Thyroid gland (tissue), 4 donors: ENCODE data around the gene ENTPD8. TPM values are rescaled to one million over a fixed set of nuclear protein-coding genes. Genes with fewer than 3 reads are reported as not detected.

Experiments
- DNase-seq, 2 donors: peaks; one replicate each; pipeline ENCODE4 v3.0.0-alpha.2; 2019
- H3K27ac ChIP-seq, 3 donors: fragments of 200-600 bp; sonication (generic); 1 replicate in 2 of 3; 2 replicates in 1 of 3; pipeline ENCODE4 v1.5.1; 2016 to 2019; ENCODE audit warnings: mild to moderate bottlenecking in 1 of 3, moderate library complexity in 1 of 3
- H3K27me3 ChIP-seq: fragments of 200-600 bp; sonication (generic); one replicate; pipeline ENCODE4 v1.5.1; 2019
- H3K36me3 ChIP-seq, 2 donors: fragments of 200-600 bp; sonication (generic); one replicate each; pipeline ENCODE4 v1.5.1; 2016 to 2019
- H3K4me1 ChIP-seq, 2 donors: fragments of 200-600 bp; sonication (generic); one replicate each; pipeline ENCODE4 v1.5.1; 2017 to 2019
- H3K4me3 ChIP-seq, 3 donors: fragments of 200-600 bp; sonication (generic); replicated peaks in 1 of 3; 1 replicate in 2 of 3; 2 replicates in 1 of 3; pipeline ENCODE4 v1.5.1; 2016; ENCODE audit warnings: mild to moderate bottlenecking in 1 of 3
- H3K9me3 ChIP-seq: fragments of 200-600 bp; sonication (generic); one replicate; pipeline ENCODE4 v1.5.1; 2017
- CTCF ChIP-seq, 6 experiments: fragments of 200-600 bp in 3 of 6; fragments of 450-650 bp in 3 of 6; sonication (generic) in 3 of 6; IDR thresholded peaks; one replicate each; pipeline ENCODE4 v1.5.1; 2016 to 2019; ENCODE audit warnings: antibody characterized with exemption in 6 of 6, mild to moderate bottlenecking in 2 of 6, inconsistent platforms in 1 of 6, moderate library complexity in 1 of 6
- POLR2A ChIP-seq, 2 donors: fragments of 450-650 bp; IDR thresholded peaks; one replicate each; pipeline ENCODE4 v1.6.1; 2017; ENCODE audit warnings: antibody characterized with exemption in 2 of 2, mild to moderate bottlenecking in 2 of 2, moderate library complexity in 1 of 2
- WGBS, 2 donors: methylation state at CpG; one replicate each; pipeline ENCODE4 v1.1.5; 2017; 5-methylcytosine and 5-hydroxymethylcytosine counted together
- intact Hi-C: fragments of 100-400 bp; cut with DNase I; formaldehyde crosslinking; loops from one replicate; pipeline ENCODE4 v1.15.1; 2023
- total RNA-seq, 4 donors: library from RNA; depleted of rRNA; stranded (reverse); fragments of >200 nt; gene quantifications; one replicate each; pipeline ENCODE4 v1.2.3, GENCODE V29; 2016

The ENTPD8 gene
- total RNA-seq, 4 donors from 2014 or later = 0.29 to 0.78 TPM; not detected in 2

GRCh38 chr9:137428311-137428630 lies 12.9 kb downstream of the ENTPD8 start:
- no peak overlapping the region for H3K4me3 ChIP-seq
- H3K27ac ChIP-seq = no peak overlapping the region
- intact Hi-C loops = no loop called here
- TF ChIP-seq CTCF (IDR thresholded peaks at IDR 0.05) (no peak), POLR2A (IDR thresholded peaks at IDR 0.05) (no peak)
- H3K9me3 ChIP-seq = no peaks in the 10 kb centered on the region
- H3K27me3 ChIP-seq = no peaks in the 10 kb centered on the region
- WGBS, 2 donors = 80 to 93% methylated on average over 3 to 5 of the region's 6 CpGs
- peaks cover 0 to 8% of the 10 kb centered on the region in 2 donors for H3K4me1 ChIP-seq
- no peak for DNase-seq
- H3K36me3 ChIP-seq = no peaks in the 10 kb centered on the region

GRCh38 chr9:137427454-137428310 lies 13.5 kb downstream of the ENTPD8 start:
- DNase-seq = no peak
- intact Hi-C loops = no loop called here

GRCh38 chr9:137426018-137426681 lies 15.0 kb downstream of the ENTPD8 start:
- WGBS, 2 donors = 81 to 89% methylated on average over 17 to 18 of the region's 18 CpGs
- intact Hi-C loops = no loop called here
- Histone ChIP-seq H3K4me1 (peaks cover 7 to 18% of the 10 kb centered on the region in 2 donors), H3K27ac (no peak overlapping the region), H3K36me3 (no peaks in the 10 kb centered on the region), H3K27me3 (no peaks in the 10 kb centered on the region), H3K4me3 (no peak overlapping the region), H3K9me3 (no peaks in the 10 kb centered on the region)
- no peak for DNase-seq
- no peak for TF ChIP-seq POLR2A (IDR thresholded peaks at IDR 0.05)

More at GRCh38 chr9:137427454-137428310, 13.5 kb downstream of the ENTPD8 start:
- TF ChIP-seq POLR2A (IDR thresholded peaks at IDR 0.05) (no peak), CTCF (IDR thresholded peaks at IDR 0.05) (no peak)
- 78 to 90% methylated on average over 16 to 18 of the region's 27 CpGs for WGBS, 2 donors
- Histone ChIP-seq H3K27ac (no peak overlapping the region), H3K4me3 (no peak overlapping the region), H3K9me3 (no peaks in the 10 kb centered on the region), H3K36me3 (no peaks in the 10 kb centered on the region), H3K27me3 (no peaks in the 10 kb centered on the region), H3K4me1 (peaks cover 0 to 8% of the 10 kb centered on the region in 2 donors)

- Histone ChIP-seq H3K9me3 (no peaks in the 10 kb centered on the region), H3K4me3 (peak overlapping the region; percentile 37 to 97 (median 65)), H3K4me1 (peaks cover 7 to 18% of the 10 kb centered on the region in 2 donors), H3K27me3 (no peaks in the 10 kb centered on the region), H3K27ac (peak overlapping the region; percentile 54 to 83 (median 70)), H3K36me3 (no peaks in the 10 kb centered on the region)
- DNase-seq = peak; percentile 38 to 50
- 25 to 43% methylated on average over 7 to 32 of the region's 77 CpGs for WGBS, 2 donors
- intact Hi-C loops = no loop called here
- no peak for TF ChIP-seq POLR2A (IDR thresholded peaks at IDR 0.05)
- TF ChIP-seq CTCF (IDR thresholded peaks at IDR 0.05) = no peak
Observed at GRCh38 chr9:137423514-137424291, 17.5 kb downstream of the ENTPD8 start.
